T-helper 2 cell treated with Interferon-gamma antibody and Interleukin-4, amounts not matched to agents 100 ng/mL and 5 ng/mL, for 36 hours (primary cell): ENCODE measurements around the gene GRIK2. TPM values are rescaled to one million over a fixed set of nuclear protein-coding genes. Genes with fewer than 3 reads are reported as not detected.

Source experiments
- intact Hi-C: fragments of 100-400 bp; cut with micrococcal nuclease; formaldehyde crosslinking; loops from one replicate; pipeline ENCODE4 v1.15.1; 2023
- total RNA-seq: library from RNA; stranded (reverse); gene quantifications from 2 replicates; pipeline ENCODE4 v1.2.3, GENCODE V29; 2022

Gene GRIK2
- total RNA-seq, 1 donor from 2014 or later: not detected

DNA sequence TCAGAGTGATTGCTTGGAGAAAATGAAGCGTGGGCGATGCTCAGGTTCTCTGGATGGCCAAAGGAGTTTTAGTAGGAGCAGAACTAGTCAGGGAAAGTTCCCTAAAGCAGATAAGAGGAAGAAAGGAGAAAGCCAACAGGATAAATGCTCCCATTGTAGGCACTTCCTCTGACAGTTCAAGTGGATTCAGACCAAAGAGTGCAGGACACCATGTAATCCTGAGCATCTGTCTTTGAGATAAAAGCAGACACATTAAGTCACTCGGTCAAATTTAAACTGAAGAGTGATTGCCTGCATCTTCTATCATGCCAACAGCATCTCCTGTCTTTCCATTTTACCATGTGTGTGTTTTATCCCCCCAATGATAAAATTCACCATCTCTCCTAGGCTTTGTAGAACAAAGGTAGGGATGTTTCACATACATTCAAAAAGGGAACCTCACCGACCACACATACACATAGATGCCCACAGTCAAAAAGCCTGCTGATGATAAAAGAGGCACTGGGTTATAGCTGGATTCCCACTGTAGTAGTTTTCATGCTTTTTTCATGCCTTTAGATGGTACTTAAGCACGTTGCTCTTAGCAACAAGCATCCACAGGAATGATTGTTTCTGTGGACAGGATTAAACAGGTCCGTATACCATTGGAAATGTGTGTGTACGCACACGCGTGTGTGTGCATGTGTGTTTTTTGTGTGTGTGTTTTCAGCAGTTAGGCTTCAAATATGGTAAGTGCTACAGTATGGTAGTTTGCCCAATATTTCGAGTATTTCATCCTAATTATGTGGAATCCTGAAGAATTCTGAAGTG is 7.0 kb downstream of the GRIK2 start:
- intact Hi-C loops: loop anchor here (5.0 kb wide), 2 partner anchors 953 to 1793 kb away; partner anchors contain the start of gene PRDM13

DNA sequence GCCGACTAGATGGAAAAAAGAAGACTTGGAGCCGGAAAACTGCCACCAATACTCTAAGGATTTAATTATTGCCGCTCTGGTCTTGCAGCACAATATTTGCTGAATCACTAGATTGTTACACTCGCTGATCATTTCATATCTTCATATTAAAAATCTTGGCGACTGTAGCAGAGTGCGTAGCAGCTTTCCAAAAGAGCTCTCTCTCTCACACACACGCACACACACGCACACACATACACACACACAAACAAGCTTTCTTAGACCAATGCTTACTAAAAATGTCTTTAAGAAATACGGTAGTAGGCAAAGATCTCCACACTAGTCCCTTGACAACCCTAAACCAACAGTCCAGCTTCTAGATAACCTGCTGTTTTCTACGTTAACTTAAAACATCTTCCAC is 7.7 kb downstream of the GRIK2 start:
- intact Hi-C loops: loop anchor here (5.0 kb wide), 2 partner anchors 954 to 1794 kb away; partner anchors contain the start of gene PRDM13

DNA sequence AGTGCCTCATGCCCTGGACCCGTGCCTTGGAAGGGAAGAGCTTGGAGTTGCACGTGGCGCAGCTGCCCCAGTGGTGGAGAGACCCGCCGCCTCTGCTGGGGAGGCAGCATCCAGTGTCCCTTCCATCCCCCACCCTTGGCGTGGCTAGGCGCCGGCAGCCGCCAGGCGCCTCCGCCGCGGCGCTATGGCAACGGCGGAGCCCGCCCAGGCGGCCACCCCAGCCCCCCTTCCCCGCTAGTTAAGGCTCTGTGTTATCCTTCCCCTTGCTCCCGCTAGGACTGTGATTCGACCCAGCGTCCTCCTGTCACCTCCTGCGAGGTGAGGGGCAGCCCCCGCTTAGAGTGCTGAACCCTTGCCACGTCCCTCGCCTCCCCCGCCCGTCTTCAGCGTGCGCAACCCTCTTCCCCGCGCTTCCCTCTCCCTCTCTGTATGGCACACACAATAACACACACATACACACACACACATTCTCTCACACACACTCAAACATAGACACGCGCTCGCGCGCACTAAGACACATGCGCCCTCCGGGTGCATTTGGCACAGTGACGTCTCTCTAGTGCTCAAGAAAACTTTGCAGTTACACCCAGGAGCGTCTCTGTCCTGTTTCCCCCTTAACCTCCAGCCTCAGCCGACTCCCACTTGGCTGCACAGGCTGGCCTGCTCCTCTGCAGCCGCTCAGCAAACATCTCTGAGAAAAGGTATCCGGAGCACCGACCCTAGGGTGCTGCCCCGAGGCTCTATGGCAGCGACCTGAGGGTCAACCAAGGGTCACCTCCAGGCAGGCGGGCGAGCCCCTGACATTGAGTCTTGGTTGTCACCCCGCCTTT is 8.5 kb downstream of the GRIK2 start:
- intact Hi-C loops: loop anchor here (5.0 kb wide), 2 partner anchors 955 to 1795 kb away; partner anchors contain the start of gene PRDM13

DNA sequence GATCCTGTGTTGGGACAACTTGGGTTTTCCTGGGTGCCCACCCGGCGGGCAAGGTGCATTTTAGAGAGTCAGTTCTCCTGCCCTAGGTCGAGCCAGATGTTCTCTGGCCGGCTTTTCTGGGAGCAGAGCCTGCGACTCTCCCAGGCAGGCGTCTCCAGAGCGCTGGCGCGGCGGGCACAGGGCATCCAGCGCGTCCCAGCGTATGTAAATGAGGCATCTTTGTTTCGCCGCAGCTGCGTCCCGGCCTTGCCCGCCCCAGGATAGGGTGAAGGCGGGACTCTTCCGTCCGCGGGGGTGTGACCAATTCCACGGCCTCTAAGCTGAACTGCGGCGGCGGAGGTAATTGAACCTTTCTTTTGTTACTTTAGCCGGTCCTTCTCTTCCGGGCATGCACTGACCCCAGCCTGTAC is 9.1 kb downstream of the GRIK2 start:
- intact Hi-C loops: loop anchor here (5.0 kb wide), 2 partner anchors 955 to 1795 kb away; partner anchors contain the start of gene PRDM13

DNA sequence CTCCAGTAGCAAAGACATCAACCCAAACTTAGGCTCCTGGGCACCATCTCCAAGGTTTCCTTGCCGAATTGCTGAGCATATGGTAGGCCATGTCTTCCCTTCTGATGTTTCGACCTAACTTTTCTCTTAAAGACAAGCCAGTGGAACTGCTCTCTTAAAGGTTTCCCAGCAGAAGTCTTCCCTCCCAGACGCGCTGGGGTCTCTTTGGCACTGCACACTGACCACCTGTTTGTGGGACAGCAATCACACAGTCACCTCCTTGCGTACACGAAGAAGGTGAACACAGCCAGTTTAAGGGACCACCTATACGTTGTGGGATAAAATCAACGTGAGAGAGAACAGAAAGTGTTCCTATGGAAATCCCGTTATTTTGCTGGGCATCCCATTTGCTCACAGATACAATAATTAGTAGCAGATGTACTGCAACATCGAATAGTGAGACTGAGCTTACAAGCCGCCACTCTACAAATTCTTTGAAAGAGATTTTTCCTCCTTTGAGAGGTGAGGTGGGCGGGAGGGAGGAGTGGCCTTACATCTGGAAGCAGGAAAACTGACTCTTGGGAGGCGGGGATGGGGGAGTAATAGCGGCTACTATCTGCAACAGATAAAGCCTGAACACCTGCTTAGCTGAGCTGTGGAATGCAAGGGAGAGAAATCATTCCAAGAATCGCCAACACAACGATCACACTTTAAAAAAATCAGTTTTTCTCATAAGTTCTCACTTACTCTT is 9.9 kb downstream of the GRIK2 start:
- intact Hi-C loops: loop anchor here (5.0 kb wide), 2 partner anchors 956 to 1796 kb away; partner anchors contain the start of gene PRDM13

DNA sequence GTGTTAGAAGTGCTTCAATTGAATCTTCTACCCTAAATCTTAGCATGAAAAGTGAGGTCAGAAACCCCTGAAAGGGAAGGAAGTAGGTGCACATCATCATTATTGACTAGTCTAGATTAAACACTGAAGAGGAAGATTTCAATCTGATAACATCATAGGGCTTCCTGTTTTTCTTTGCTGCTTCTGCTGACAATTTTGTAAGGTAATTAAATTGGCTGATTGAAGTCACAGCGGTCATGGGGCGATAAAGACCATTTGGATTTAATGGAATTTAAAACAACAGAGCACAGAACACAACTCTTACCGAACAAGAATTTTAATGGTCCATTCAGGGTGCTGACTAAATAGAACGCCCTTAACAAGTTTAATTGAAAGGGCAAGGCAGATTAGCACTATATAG is 11.3 kb downstream of the GRIK2 start:
- intact Hi-C loops: loop anchor here (5.0 kb wide), 2 partner anchors 957 to 1797 kb away; partner anchors contain the start of gene PRDM13

DNA sequence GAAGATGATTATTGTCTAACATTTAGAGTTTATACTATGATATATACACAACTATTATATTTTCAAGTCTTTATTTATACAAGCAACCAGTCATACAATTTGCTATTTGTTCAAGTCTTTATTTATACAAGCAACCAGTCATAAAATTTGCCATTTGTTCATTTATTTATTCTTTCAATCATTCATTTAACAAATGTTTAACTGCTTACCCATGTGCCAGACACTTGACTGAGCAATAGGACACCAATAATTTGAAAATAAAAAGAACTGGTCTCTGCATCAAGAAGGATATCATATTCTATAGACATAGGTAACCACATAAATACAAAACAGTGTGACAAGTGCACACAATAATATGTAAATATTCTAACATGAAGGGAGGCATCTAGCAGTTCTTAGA is 20.3 kb downstream of the GRIK2 start:
- intact Hi-C loops: no loop called here

DNA sequence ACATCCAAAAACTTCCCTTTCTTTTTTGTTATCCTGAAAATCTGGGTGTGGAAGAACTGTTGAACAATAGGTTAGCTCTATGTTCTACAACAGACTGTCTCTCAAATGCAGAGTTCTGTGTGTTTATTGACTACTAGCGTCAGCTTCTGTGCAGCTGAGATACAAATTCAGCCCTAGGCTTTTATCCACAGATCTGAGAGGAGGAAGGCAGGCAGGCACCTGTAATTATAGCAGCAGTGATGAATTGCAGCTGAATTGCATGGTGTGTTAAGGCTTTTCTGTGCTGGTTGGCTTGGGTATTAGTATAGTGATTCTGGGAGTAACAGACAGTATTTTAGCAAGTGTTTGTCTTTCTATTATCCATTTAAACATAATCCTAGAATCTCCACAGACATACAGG is 24.4 kb downstream of the GRIK2 start:
- intact Hi-C loops: no loop called here

DNA sequence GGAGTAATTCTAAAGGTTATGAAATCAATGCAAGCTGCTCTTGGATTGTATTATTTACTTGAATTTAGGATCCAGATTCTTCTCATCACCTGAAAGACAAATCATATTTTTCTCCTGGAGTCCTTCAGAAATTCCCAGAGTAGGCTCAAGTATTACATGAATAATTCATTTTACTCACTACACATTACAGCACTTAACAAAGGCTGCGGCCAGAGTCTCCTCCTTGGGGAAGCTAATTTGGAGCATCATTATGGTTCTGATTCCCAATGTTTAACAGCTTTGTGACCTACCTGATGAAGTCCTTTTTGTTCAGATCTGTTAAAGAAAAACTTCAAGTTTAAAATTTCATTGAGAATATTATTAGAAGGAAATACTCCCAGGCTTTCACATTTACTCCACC is 28.7 kb downstream of the GRIK2 start:
- intact Hi-C loops: no loop called here

DNA sequence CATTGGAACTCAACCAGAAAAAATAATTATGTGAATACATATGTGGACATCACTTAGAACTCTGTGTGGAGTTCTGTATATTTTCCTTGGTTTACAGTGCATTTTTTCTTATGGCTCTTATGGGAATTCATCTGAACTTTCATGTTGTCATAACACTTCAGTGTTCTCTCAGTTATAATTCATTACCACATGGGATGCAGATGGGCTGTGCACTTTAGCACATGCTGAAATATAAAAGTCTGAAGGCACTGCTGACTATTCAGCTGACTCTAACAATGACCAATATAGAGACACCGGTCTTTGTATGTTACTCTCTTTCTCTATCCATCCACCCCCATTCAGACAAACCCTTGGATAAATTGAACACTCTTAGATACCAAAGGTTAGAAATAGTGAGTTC is 29.3 kb downstream of the GRIK2 start:
- intact Hi-C loops: no loop called here

DNA sequence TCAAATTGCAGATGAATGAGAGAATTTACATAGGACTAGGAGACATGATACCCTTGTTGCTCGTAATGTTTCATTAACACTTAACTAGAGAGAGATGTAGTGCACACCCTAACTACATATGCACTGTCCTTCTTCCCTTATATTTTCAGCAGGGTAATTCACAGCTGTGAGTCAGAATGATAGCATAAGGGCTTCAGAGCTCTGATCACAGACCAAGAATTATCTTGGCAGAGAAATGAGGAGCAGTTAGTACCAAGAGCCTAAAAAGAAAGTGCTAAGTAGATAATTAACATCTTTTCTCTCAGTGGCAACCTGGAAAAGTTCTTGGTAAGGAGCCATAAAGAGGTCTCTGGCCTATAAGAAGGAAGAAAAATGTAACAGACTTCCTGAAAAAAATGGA is 35.8 kb downstream of the GRIK2 start:
- intact Hi-C loops: no loop called here

DNA sequence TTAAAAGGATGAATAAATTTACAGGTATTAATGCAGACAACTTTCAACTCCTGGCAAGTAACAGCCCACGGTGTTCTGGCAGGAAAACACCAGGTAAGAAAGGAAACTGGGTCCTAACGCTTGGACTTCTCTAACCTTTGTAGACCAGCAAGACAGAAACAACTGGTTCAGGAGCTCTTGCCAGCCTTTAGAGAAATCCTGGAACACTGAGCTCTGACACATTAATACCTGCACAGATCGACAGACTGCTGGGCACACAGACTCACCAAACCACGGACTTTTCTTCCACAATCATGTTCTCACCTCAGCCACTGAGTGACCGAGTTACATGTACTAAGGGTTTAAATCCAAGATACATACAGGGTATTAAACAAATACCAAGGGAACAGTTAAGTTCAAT is 36.3 kb downstream of the GRIK2 start:
- intact Hi-C loops: no loop called here

DNA sequence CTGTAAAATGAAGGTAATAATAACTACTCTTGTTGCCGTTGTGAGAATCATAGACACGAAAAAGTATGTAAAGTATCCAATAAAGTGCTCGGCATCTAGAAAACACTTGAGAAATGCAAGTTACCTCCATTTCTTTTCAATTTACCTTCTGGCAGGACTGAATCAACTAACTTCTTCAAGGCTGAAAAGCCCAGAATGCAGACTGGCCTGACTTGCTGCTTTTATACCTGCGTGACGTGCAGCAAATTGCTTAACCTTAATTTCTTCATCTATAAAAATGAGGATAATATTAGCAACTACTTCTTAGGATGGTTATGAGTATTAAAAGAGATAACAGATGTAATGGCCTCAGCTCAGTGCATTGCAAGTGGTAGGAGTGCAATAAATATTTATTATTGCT is 39.6 kb downstream of the GRIK2 start:
- intact Hi-C loops: no loop called here

DNA sequence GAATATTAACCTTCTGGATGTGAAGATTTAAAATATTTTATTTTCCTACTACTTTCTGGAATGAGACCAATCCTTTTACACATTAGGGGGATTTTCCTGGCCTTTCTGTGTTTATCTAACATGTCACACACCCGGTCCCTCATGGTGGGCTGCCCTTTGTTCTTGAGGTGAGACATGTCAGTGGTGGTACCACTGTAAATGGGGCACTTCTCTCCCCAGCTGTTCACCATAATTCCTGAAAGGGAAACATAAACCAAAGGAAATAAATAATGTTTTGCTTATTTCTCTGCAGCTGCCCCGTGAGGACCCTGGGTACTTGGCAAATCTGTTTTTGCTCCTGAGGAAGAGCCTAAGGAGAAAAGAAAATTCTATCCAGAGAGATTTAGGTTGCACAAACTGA is 41.1 kb downstream of the GRIK2 start:
- intact Hi-C loops: no loop called here

DNA sequence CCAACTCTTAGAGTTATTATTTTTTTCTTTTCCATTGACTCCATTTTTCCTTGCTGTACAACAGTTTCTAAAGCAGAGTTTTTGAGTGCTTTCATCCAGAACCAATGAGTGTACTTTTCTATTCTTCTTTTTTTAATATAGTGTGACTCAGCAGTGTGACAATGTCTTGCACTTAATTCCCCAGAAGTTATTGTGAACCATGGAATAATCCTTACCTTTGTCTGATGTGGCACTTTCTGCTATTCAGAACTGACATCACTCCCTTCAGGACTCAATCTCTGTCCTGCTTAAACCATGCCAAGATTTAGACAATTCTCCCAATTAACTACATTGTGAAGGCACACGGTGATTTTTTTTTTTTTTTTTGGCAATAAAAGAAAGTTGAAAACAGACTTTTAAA is 41.5 kb downstream of the GRIK2 start:
- intact Hi-C loops: no loop called here

DNA sequence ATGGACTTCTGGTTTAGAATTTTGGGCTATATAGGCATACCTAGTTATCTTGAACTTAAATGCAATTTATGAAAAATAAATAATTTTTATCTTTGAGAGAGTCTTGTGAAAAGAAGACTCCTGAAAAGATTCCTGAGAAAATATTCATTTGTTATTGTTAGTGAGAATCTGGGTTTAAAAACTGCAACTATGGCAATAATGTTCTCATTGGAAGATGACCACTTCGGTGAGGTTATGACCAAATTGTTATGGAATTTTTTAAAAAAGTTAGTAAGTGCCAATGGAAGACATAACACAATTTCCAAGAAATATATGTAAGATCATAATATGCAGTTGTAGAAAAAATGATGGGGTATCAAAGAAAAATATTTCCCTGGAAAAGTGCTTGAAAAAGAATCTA is 46.3 kb downstream of the GRIK2 start:
- intact Hi-C loops: no loop called here

DNA sequence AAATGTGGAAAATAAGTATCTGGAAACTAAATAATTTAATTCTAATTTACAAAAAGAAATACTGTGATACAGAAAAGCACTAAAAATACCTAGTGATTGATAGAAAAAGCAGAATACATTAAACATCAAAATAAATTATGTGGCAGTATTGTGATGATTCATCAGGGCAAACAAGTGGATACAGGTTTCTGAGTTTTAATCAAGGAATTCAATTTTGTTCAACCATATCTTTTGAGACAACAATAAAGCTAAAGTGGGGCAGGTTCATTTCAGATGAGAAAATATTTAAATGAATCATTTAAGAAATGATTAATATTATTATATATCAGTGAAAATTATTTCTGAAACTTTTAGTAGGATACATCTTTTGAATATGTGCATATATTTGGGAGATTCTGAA is 49.8 kb downstream of the GRIK2 start:
- intact Hi-C loops: no loop called here

DNA sequence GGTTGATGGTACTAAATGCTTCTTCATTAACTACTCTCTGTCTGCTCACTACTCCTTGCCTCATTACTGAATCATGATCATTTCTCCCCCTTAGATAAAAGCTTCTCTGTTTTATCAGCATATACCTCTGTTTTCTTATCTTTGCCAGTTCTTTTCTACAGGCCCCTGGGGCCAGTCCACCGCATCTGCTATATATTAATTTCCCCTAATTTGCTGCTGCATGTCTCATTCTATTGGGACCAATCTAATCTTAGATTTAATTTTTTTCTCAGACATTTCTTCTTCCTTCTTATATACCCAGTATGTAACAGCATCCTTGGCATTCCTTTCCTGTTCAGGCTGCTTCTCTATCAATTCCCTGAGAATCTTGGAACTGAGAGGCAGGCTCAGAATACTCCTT is 51.2 kb downstream of the GRIK2 start:
- intact Hi-C loops: no loop called here

DNA sequence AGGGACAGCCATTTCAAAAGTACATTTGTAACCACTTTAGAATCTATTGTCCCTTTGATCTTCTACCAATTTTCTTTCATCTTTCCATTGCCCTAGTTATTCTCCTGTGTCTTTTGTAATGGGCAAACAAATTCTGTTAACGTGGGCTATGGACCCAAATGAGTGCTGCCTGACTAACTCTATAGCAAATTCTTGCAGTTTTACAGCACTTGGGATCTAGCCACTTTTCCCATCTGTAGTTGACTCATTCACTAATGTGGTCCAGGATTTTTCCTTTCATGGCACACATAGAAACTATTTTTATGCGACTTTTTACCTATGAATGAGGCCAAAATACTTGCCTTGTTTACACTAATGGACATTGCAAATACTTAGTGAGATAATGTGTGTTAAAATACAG is 52.0 kb downstream of the GRIK2 start:
- intact Hi-C loops: no loop called here

DNA sequence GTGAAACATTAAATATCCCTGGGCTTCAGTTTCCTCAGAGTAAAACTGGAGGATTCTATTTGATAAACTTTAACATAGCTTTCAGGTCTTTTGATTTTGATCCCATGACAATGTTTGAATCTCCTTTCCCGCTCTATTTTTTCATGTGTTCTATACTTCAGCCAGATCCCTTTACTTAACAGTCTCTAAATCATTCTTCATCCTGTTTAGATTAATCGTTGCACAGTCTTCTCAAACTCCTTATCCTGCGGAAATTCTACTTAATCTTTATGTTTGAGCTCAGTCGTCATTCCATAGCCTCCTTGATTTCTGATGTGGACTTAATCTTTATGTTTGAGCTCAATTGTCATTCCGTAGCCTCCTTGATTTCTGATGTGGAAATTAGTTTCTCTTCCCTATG is 57.4 kb downstream of the GRIK2 start:
- intact Hi-C loops: no loop called here

DNA sequence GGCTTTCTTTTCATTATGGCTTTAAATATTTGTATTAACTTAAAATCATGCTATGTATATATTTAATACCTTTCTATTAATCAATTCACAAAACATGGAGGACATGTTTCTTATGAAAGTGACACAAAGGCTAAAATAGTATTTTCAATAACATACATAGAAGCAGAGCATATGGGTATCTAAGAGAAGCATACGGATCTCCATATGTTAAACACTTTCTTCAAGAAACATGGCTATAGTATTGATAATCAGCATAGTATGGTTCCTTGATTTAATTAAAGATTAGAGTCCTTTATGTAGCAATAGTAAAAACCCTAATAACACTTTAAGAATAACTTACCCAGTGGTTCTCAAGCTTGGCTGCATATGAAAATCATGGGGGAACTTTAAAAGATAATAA is 58.5 kb downstream of the GRIK2 start:
- intact Hi-C loops: no loop called here

DNA sequence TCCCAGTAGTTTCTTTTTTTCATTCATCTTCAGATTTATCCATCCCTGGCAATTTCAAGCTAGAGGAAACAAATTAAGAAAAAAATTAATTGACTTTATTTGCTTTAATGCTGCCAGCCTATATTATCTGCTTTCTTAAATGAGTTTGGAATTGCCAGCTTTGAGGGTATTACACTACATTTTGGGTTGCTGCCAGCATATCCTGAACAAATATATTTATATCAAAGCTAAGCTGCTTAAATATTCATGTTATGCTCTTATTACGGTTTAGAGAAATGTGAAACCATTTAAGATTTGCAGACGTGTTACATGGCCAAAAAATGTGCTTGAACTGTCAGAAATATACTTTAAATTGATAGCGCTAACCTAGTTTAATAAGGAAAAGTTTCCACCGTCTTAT is 59.7 kb downstream of the GRIK2 start:
- intact Hi-C loops: no loop called here
